GM18858 (cell line): ENCODE results near the gene PHEX.
A peak's percentile ranks its signal among the peaks of the same experiment; 100 is the strongest.

Experiments
- ATAC-seq: cut with Tn5 transposase; IDR thresholded peaks from one replicate; pipeline ENCODE4 v1.9.1; 2021; ENCODE audit not compliant: unreplicated experiment

Gene PHEX

DNA sequence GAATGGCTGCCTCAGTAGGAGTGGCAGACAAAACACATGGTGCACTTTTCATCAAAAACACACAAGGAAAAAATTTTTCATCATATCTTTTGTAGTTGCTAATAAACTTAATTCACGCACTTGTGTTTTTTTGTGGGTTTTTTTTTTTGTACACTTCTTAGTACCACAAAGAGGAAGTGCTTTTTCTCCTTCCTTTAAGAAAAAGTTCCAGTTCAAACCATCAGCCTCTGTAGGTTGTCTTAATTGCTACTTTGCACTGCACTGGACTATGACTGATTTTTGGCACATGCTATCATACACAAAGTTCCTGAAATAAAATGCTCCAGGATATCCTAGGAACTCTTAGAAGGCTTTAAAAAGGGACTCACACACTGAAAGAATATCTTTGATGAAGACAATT is at the start of gene PHEX:
Gene PHEX (plus strand): TSS at position 242 of the 400 bp plus-strand sequence. CDS start 681 bp downstream, outside the sequence.
- ATAC-seq = no peak

DNA sequence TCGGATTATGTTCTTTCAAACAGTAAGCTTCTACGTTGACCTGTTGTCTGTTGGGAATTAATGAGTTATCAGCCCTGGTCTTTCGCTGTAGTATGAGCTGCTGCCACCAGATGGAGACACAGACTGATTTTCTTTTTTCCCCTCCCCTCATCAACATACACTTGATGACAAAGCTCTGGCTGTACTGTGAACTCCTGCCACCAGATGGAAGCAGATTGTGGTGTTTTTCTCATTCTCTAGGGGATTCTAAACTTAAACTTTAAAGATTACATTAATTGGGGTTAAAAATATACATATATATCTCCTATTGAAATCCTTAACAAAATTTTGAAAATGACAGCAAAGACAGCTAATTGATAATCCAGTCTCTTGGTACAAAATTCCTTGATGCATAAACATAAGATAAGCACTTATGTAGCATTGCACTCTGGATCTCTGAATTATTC is 46.8 kb upstream of the PHEX start:
- ATAC-seq = peak; percentile 88

DNA sequence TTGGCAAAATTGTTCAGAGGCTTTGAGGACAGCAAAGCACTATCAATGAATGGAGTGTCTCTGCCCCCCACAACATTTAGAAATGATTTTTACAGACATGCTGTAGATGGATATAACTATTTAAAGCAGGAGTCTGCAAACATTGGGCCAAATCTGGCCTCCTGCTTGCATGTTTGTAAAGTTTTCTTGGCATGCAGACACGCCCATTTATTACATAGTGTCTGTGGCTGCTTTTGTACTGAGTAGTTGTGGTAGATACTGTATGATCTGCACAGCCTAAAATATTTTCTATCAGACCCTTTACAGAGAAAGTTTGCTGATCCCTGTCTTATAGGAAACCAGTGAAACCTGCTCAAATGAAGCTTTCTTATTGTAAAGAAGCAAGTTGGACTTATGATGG is 45.5 kb upstream of the PHEX start:
- ATAC-seq = no peak

DNA sequence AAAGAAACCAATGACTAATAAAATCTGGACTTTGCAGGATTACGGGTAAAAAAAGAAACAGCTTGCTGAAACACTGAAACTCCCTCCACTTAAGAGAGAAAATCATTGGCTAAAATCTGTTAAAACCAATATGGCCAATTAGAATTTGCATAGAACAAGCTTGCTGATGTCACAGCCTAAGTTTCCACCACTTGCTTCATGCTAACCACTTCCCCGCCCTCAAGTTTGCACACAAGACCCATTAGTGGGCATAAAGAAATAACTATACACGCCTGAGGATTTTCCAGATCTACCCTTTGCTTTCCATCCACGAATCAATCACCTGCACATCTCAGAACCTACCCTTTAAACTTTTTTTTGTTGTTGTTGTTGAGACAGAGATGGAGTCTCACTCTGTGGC is 42.7 kb upstream of the PHEX start:
- ATAC-seq = no peak

DNA sequence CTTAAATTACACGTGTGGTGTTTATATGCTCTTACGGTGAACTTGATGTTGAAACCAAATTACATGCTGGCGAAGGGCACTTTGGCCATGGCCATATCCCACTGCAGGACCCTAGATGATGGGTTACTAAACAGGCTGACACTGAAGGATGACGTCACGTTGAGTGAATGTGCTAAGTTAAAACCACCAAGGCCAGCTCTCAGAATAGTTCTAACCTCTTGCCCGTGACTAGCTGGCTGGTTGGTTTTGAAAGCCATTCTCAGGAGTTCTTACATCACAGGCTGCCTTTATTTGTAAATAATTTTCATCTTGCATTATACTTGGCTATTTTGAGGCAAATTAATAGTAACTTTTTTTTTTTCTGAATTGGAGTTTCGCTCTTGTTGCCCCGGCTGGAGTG is 41.3 kb upstream of the PHEX start:
- no peak for ATAC-seq

DNA sequence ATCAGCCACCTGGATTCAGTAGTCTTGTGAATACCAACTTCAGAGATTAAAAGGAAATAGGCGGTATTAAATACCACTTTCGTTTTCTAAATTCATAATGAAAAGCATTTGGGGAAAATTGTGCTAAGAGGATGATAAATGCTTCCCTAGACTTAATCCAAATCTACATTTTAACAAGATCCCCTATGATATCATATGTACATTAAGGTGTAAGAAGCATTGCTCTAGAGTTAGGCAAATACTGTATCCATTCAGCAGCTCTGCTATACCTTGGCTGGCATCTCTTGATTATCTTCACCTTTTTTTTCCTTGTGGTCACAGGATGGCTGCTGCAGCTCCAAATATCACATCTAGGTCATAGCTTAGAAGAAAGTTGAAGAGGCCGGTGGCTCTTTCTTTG is 40.6 kb upstream of the PHEX start:
- ATAC-seq = no peak

DNA sequence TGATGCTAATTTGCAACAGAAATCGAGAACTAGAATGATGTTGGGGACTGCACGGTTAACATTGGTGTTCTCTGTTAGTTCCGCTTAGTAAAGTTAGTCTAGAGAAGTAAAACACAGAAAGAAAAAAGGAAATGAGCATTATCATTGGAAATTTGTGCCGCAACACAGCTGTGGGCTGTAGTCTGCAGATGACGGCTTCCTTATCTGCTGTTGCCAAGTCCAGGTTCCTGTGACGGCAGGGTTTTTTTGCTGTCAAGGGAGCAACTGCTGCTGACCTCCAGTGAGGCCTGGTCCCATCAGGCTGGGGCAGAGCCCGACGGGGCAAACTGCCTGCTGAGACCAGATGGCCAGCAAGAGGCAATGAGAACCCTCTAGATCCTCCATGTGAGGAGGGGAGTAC is 38.9 kb upstream of the PHEX start:
- peak; percentile 90 for ATAC-seq

DNA sequence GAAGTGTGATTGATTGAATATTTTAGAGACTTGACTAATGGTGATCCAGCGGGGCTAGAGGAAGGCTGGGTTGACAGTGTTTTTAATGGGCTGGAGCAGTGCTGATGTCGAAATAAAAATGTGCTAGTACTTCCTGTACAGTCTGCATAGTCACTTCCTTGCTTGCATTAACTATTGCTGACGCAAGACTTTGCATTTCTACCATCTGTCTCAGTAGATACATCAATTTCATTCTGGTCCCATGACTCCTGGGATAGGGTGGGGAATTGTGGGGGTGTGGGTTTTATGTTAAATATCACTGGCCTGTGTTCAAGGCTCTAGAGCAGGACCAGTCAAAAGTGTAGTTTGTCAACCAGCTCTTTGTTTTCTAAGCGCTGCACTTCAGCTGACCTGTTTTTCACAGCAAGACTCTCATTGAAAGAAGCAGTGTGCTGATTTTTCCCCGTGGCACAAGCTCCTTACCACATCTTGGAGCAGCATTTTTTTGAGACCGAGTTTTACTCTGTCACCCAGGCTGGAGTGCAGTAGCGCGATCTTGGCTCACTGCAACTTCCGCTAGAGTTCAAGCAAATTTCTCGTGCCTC is 35.2 kb upstream of the PHEX start:
- ATAC-seq = no peak

DNA sequence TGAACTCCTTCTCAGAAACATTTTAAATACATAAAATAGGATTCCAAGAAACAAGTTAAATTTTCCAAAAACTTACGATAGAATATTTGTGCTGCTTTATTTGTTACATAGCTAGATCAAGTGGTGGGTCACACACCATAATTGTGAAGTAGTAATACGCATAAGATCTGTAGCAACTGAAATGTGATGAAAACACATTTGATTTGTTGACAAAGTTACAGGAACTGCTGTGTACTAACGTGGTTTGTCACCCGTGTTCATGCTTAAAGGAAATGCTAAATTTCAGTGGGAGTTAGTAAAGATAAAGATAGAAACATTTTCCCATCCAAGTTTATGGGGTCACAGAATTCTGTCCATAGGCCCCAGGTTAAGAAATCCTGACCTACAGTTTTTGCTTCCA is 34.1 kb upstream of the PHEX start:
- ATAC-seq = no peak

DNA sequence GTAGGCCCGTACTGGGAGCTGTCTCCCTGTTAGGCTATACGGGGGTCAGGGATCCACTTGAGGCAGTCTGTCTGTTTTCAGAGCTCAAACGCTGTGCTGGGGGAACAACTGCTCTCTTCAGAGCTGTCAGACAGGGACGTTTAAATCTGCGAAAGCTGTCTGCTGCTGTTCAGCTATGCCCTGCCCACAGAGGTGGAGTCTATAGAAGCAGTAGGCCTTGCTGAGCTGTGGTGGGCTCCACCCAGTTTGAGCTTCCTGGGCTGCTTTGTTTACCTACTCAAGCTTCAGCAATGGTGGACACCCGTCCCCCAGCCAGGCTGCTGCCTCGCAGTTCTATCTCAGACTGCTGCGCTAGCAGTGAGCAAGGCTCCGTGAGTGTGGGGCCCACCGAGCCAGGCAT is 27.3 kb upstream of the PHEX start:
- no peak for ATAC-seq

DNA sequence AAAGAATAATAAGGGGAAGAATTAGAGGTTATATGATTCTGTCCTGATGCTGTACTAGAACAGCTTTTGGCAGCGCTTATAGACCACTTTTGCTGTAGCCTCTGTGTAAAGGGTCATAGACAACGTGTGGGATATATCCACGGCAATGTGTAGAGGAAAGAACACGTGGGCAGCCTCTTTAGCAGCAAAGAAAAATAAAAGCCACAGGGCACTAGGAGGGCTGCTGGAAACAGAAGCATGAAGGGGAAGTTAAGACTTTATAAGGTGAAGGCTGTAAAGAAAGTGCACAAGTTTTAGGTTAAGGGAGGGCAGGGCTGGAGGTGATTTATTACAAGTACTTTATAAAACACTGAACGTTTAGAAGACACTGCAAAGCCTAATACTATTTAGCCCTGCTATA is 20.1 kb upstream of the PHEX start:
- no peak for ATAC-seq

DNA sequence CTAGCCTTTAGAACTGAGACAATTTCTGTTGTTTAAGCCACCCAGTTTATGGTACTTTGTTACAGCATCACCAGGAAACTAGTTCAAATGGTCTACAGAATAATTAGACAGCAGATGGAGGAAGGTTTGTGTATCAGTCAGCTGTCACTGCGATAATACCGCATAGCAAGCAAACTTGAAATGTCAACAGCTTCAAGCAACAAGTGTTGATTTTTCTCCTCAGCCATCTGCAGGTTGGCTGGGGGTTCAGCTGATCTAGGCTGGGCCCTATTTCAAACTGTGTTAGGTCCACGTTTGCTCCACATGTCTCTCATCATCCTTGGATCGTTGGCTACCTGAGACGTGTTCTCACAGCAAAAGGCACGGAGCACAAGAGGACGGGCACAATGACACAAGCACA is 19.2 kb upstream of the PHEX start:
- ATAC-seq = no peak

DNA sequence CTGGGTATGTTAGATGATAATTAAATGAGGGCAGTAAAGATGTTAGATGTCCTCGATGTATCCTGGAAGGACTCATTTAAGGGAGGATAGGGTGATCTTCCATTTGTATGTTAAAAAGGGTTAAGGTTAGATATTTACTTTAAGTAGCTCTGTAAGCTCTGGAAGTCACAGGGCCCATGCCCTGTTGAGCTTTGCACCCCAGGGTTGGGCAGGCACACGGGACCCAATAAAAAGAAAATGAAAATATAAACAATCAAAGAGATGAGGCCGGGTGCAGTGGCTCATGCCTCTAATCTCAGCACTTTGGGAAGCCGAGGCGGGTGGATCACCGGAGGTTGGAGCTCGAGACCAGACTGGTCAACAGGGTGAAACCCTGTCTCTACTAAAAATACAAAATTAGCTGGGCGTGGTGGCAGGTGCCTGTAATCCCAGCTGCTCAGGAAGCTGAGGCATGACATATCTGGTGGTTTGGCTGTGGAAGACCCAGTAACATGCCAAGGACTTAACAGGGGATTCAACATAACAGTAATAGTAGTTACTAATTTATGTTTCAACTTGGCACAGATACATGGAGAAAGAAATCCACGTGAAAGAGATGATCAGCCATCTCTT is 16.9 kb upstream of the PHEX start:
- no peak for ATAC-seq

DNA sequence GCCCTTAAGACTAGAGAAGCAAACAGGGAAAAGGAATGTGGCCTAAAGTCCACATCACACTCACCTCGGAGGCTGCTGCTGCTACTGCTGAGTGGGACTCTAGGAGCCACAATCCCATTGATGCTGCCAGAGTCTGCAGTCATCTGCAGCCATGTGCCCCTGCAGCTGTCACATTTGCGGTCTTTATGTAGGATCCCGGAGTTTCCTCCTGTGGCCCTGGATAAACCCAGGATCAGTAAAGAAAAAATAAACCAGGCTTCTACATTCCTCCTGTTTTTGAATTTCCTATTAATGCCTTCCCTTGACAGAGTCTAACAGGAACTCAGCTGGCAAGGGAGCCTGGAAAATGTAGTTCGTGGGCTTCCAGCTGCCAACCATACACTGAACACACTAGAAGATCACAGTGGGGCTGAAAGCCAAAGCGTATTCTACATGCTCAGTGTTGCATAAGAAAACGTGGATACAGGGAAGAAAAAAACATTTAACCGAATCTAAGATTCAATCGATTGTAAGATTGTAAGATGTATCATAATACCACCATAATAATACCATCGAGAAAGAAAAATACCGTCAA is 10.3 kb upstream of the PHEX start:
- ATAC-seq = no peak

DNA sequence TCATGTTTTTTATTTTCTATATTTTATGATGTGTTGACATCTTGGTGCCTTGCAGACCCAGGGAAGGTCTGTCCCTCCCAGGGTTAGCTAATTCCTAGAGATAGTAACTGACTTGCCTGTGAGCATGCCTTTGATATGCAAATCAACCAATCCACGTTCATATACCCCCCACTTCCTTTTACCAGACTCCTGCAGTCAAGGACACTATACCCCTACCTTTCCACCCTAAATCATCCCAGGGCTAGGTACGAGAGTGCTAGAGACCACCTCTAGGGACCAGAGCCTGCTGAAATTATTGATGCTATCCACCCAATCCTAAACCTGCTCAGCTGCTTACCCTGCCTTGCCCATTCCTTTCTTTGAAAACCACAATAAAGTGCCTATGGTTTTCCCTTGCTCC is 7.5 kb upstream of the PHEX start:
- no peak for ATAC-seq

DNA sequence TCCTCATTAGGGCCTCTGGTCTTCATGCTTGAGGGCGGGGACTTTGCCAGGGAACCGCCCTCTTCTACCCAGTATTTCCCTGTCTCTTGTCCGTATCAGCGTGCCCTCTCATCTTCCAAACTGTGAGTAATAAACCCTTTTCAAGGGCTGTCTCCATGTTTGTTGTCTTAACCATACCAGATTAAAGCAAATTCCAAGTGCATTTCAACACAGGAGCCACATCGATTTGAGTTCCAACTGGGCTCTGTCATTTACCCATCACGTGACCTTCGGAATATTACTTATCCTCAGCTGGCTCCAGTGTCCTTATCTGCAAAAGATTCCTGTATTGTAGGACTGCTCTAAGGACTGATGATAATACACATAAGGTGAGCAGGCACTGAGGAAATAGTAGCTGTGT is 6.4 kb upstream of the PHEX start:
- no peak for ATAC-seq

DNA sequence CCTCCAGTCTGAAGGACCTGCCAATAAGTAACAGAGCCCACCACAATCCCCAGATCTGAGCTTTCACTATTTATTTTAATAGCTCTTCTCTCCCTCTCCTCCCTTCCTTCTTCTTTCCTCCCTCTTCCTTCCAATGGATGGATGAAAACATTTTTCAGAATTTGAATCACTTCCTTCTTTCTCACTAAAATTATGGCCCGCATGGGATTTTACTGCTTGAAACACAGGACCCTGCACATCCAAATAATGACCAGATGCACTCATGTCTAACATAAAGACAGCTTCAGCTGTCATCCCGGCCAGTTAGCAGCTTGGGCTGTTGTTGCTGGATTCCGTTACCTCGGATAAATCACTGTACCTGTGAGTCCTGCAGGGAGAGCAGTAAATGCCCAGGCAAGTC is 5.4 kb upstream of the PHEX start:
- ATAC-seq = no peak

DNA sequence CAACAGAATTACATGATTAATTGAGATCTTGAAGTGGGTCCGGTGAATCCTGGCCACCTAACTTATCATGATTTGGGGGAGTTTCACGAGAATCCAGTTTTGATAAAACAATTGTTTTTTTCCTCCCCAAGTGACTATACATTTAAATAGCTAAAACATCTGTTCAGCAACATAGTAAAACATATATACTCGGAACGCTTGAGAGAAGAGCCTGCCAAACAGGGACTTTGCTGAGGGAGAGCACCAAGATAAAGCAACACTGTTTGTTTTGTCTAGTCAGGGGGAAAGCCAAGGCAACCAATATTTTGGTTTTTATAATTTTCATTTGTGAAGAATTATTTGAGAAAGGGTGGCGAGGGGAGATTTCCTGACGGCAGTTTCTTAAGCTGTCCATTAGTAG is 381 bp downstream of the PHEX start:
- ATAC-seq = no peak

DNA sequence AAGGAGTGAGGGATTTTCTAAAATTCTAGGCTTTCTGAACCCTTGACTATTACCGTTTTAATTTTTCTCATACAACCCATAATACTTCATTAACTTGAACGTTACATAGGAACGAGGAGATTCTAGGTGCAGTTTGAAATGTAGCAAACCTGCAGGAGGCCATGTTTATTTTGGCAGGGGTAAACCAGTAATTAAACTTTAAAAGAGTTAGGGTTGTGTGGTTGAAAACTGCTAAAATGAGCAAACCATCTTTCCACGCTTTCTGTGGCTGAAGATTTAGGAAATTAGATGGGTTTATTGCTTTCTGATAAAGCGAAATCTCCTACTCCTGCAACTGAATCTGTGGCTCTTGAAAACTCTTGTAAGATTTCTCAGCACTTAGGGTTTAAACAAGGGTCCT is 1.7 kb downstream of the PHEX start:
- no peak for ATAC-seq

DNA sequence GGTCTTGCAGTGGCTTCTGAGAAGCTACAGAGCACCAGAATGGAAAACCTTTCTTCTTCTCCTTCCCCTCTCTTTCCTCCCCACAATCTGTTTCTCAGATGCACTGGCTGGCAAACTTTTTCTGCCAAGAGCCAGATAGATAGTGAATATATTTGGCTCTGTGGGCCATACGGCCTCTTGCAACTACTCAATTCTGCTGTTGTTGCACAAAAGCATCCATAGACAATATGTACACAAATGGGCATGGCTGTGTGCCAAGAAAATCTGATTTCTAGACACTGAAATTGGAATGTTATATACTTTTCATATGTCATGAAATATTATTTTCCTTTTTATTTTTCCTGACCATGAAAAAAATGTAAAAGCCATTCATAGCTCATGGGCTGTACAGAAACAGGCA is 3.1 kb downstream of the PHEX start:
- ATAC-seq = no peak

DNA sequence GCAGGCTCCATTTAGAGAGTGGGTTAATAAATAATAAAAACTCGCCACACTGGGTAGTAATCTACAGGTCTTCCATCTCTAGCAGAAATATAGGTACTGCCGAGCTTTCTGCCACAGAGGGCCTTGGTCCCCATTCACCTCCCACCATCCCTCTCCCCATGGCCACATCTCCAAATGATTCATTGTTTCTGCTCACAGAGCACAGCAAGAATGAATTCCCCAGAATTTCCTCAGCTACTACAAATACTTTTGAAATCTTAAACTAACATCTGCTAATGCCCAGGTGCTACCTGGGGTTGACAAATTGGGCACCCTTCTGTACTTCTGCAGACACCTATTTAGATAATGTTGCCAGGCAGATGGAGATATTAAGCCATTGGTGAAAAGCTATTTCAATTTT is 5.1 kb downstream of the PHEX start:
- no peak for ATAC-seq

DNA sequence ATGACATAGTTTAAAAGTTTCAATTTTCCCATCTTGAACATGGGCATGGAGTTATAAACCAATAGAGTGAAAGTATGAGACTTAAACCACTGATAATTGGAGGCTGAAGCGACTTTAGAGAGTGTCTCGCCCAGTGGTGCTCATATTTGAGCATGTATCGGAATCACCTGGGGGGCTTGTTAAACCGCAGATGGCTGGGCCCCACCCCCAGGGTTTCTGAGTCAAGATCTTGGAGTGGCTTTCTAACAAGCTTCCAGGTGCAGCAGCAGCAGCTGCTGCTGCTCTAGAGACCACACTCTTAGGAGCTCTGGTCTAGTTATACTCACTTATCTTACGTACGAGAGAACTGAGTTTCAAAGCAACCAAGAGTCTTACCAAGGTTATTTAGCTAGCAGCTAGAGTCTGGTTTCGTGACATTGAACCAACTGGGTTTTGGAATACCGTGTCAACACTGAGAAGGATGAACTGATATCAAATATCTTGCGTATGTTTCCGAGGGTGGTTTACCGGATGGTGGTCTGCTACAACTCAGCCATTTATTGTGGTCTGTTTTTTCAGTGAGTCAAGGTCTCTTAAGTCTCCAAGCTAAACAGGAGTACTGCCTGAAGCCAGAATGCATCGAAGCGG is 5.9 kb downstream of the PHEX start:
- no peak for ATAC-seq
